Measurements from ENCODE around the gene IGSF5. TPM values are rescaled to one million over a fixed set of nuclear protein-coding genes. Genes with fewer than 3 reads are reported as not detected.

IGSF5 gene
- total and polyA plus RNA-seq, 2 of the 4 experiments (the other 2 are of a cell fraction), result not detected

DNA sequence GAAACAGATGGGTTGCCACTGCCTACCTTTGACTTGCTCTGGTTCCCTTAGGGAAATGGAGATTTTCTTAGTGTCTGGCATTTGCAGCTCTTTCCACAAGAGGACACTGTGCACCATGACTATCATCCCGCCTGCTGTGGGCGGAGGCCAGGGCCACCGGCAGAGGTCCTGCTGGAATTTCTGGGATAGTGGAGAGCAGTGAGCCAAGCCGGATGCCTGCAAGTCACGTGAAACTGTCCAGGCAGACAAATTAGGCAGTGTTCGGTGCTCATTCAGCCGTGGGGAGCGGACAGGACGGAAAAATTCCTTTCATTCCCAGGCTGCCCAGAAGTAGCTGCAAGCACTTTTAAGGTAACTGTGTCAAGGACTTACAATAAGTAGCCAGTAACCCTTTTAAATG, 43.4 kb downstream of the IGSF5 start:
- no TSS peak for BruUV-seq (replicated peaks)
- intact Hi-C loops (cut with micrococcal nuclease), result no loop called here
- Histone ChIP-seq H4K8ac (ENCODE audit: low read depth in 2 of 2, low read length in 2 of 2) (no peak overlapping the region), H3K4me2 (ENCODE audit: low read depth, low read length) (no peak overlapping the region), H3K18ac (ENCODE audit: low read depth, low read length) (no peak overlapping the region), H2BK5ac (ENCODE audit: low read depth, low read length, poor library complexity, severe bottlenecking) (no peak overlapping the region), H3K56ac (ENCODE audit: extremely low read depth, insufficient read depth, low read length) (no peak overlapping the region), H2AK9ac (replicated peaks; ENCODE audit: low read depth, low read length, poor library complexity) (no peak overlapping the region), H4K5ac (ENCODE audit: low read depth, low read length) (no peak overlapping the region), H4K91ac (ENCODE audit: insufficient read depth, low read depth, low read length) (no peak overlapping the region), H3K14ac (replicated peaks; ENCODE audit: low read depth, low read length) (no peak overlapping the region), H2BK120ac (ENCODE audit: low read depth, low read length) (no peak overlapping the region), H3K4me3 (ENCODE audit: insufficient read depth, low read depth, low read length) (no peak overlapping the region), H2AFZ (replicated peaks; ENCODE audit: low read length, poor library complexity) (peak overlapping the region; percentile 33), H3K79me1 (ENCODE audit: low read depth in 1 of 2, low read length in 2 of 2) (no peaks in the 10 kb centered on the region), H4K20me1 (ENCODE audit: insufficient read depth, low read length) (no peaks in the 10 kb centered on the region), H3K9me1 (ENCODE audit: insufficient read depth, low read length) (no peaks in the 10 kb centered on the region), H3K9me3 (ENCODE audit: control insufficient read depth, insufficient read depth, low read length) (peaks cover 11% of the 10 kb centered on the region), H2BK20ac (ENCODE audit: low read depth, low read length) (no peak overlapping the region), H3K27ac (ENCODE audit: insufficient read depth, low read length) (no peak overlapping the region), H2BK15ac (ENCODE audit: low read depth, low read length) (no peak overlapping the region), H3K9ac (ENCODE audit: low read depth, low read length) (no peak overlapping the region), H3K27me3 (ENCODE audit: control insufficient read depth, insufficient read depth, low read length) (no peaks in the 10 kb centered on the region), H3K23ac (ENCODE audit: low read depth, low read length) (no peak overlapping the region), H3K36me3 (ENCODE audit: control insufficient read depth, insufficient read depth, low read length) (no peaks in the 10 kb centered on the region), H3K4me1 (ENCODE audit: control insufficient read depth, insufficient read depth, low read length) (no peaks in the 10 kb centered on the region), H2AK5ac (ENCODE audit: low read depth, low read length) (no peak overlapping the region), H3K4ac (ENCODE audit: low read depth, low read length) (no peak overlapping the region)
- peak; percentile 12 for DNase-seq
- ATAC-seq (ENCODE audit: low read depth), result peak; percentile 37; the same call in 1 of the 2 replicates
- in situ Hi-C loops (cut with MboI; ENCODE audit: low sequenced_read_pairs), result no loop called here
- dilution Hi-C loops (cut with HindIII; ENCODE audit: low sequenced_read_pairs, unreplicated experiment), result no loop called here
- TF ChIP-seq RAD21 (IDR thresholded peaks at IDR 0.05; ENCODE audit: low read length) (peak; percentile 43), SMC3 (IDR thresholded peaks at IDR 0.05; ENCODE audit: low read depth, low read length) (peak; percentile 24; the same call in 1 of the 2 replicates), FOS (IDR thresholded peaks at IDR 0.05; ENCODE audit: low read depth, low read length) (no peak), RCOR1 (IDR thresholded peaks at IDR 0.05; ENCODE audit: insufficient replicate concordance, low read length) (no peak), MAZ (IDR thresholded peaks at IDR 0.05; ENCODE audit: borderline replicate concordance, low read depth, low read length) (no peak), CEBPB (IDR thresholded peaks at IDR 0.05; ENCODE audit: low read depth, low read length) (no peak), BHLHE40 (IDR thresholded peaks at IDR 0.05; ENCODE audit: low read depth, low read length) (no peak), MXI1 (IDR thresholded peaks at IDR 0.05; ENCODE audit: borderline replicate concordance, low read depth, low read length) (no peak), NFE2L2 (IDR thresholded peaks at IDR 0.05; ENCODE audit: low read depth, low read length) (no peak), RFX5 (IDR thresholded peaks at IDR 0.05; ENCODE audit: low read depth, low read length) (no peak), POLR2A (IDR thresholded peaks at IDR 0.05; ENCODE audit: low read depth, low read length) (no peak), USF2 (IDR thresholded peaks at IDR 0.05; ENCODE audit: low read depth, low read length) (no peak), MAFK (IDR thresholded peaks at IDR 0.05; ENCODE audit: low read depth, low read length) (no peak), CHD1 (IDR thresholded peaks at IDR 0.05; ENCODE audit: low read depth, low read length) (no peak)
- TF ChIP-seq, protein P1, sequence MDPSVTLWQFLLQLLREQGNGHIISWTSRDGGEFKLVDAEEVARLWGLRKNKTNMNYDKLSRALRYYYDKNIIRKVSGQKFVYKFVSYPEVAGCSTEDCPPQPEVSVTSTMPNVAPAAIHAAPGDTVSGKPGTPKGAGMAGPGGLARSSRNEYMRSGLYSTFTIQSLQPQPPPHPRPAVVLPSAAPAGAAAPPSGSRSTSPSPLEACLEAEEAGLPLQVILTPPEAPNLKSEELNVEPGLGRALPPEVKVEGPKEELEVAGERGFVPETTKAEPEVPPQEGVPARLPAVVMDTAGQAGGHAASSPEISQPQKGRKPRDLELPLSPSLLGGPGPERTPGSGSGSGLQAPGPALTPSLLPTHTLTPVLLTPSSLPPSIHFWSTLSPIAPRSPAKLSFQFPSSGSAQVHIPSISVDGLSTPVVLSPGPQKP (IDR thresholded peaks at IDR 0.05; ENCODE audit: borderline replicate concordance, low read depth, low read length), result no peak
- TF ChIP-seq, protein P2, sequence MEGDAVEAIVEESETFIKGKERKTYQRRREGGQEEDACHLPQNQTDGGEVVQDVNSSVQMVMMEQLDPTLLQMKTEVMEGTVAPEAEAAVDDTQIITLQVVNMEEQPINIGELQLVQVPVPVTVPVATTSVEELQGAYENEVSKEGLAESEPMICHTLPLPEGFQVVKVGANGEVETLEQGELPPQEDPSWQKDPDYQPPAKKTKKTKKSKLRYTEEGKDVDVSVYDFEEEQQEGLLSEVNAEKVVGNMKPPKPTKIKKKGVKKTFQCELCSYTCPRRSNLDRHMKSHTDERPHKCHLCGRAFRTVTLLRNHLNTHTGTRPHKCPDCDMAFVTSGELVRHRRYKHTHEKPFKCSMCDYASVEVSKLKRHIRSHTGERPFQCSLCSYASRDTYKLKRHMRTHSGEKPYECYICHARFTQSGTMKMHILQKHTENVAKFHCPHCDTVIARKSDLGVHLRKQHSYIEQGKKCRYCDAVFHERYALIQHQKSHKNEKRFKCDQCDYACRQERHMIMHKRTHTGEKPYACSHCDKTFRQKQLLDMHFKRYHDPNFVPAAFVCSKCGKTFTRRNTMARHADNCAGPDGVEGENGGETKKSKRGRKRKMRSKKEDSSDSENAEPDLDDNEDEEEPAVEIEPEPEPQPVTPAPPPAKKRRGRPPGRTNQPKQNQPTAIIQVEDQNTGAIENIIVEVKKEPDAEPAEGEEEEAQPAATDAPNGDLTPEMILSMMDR (conservative IDR thresholded peaks at IDR 0.05; ENCODE audit: low read depth, low read length), result peak; percentile 38
- ChIA-PET POLR2A (ENCODE audit: unreplicated experiment) (no interaction called here), CTCF (no interaction called here)
- WGBS, 2 experiments (ENCODE audit: extremely low coverage in 2 of 2, insufficient read length in 1 of 2), result no CpG with 5 or more reads among the region's 9 CpGs

Measured in IMR-90 (cell line).